NCI-H146 treated with DMSO at 0.1 percent for 48 hours (cell line): Measurements from ENCODE around the gene PRR33.

Source experiments
- DNase-seq: peaks from one replicate; lab custom pipeline; 2025; ENCODE audit not compliant: unreplicated experiment; lab: John Stamatoyannopoulos, UW

PRR33 gene

GRCh38 chr11:1928470-1928890, 36.8 kb upstream of the PRR33 start:
- no peak for DNase-seq

DNA sequence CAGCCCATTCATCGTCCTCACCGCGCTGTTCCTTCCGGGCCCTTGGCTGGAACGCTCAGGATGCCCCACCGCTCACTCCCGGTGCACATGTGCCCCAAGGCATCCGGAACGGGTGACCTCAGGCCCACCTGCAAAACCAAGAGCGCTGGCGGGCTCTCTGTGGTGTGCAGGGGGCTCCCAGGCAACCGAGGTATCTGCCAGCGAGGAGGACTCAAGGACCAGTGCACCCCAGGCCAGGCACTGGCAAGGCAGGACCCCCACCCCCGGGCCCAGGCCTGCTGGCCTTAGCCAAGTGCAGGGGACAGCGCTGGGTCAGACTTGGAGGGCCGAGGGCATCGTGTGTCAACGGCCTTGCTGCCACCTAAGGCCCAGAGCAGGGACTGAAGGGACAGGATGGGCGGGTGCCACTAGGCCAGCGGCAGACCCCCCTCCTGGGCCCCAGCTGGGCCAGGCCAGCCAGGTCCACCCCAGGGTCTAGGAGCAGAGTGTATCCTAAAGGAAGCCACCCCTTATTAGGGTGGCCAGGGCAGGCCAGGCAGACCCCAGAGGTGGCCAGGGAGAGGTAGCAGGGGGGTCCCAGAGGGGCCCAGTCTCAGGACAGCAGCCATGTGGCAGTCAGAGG, 36.3 kb upstream of the PRR33 start:
- no peak for DNase-seq

GRCh38 chr11:1927026-1927847, 35.5 kb upstream of the PRR33 start:
- DNase-seq = no peak

DNA sequence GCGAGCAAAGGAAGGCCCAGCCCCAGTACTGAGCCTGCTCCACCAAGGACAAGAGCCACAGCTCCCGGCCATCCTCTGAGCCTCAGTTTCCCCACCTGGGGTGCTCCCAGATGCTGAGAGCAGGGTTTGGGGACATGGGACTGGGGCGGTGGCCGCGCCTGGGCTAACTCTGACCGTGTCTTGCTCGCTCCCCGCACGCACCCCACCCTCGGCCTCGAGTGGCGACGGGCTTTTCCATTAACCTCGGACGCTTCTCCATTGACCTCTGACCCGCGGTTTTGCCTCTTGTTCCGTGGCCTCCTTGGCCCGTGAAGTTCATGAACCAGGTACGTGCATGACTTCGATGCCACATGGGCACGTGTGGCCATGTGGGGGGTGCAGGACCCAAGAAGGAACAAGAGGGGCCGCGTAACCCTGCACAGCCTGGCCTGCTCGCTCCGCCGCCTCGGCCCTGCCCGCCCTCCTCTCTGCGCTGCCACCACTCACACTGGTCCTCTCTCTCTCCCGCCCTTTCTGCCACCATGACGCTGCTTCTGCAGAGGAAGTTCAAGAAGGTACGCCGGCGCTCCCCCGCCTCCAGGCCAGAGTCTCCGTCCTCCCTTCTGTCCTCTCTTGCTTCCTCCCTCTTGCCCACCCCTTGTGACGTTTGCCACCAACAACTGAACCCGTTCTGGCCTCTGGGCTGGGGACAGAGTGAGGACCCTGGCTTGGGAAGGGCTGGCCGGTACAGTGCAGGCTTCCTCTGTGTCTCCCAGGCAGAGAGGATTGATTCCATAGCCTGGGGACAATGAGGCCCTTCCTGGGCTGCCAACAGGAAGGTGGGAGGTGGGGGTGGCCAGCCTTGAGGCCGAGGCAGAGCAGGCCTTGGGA, 34.7 kb upstream of the PRR33 start:
- DNase-seq = no peak

DNA sequence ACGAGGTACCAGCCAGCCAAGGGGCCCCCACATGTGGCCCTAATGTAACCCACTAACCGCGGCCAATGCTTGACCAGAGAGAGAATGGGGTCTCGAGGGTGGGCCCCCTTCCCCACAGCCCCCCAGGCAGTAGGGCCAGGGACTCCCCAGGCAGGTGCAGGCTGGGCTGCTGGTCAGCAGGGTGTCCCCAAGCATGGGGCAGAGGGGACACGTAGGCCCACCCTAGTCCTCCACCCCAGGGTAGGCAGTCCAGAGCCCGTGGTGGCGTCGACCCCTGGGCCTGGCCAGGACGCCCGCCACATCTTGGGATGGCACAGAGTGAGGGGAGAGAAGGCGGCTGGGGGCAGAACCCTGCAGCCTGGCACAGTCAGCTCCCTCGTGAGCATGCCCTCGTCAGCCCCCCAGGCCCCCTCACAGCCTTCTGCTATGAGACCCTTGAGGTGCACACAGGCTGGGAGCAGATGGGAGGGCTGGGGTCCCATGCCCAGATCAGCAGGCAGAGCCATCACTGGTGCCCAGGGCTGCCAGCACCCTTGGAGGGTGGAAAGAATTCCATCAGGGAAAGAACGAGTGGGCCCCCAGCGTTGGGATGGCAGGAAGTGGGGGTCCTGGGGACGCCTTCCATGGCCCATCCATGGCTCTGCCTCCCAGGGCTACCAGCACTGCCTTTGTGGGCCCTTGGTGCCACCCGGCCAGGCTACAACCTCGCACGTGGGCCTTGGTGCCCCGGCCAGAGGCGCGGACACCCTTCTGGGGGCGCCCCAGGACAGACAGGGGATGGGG, 33.9 kb upstream of the PRR33 start:
- DNase-seq = no peak

DNA sequence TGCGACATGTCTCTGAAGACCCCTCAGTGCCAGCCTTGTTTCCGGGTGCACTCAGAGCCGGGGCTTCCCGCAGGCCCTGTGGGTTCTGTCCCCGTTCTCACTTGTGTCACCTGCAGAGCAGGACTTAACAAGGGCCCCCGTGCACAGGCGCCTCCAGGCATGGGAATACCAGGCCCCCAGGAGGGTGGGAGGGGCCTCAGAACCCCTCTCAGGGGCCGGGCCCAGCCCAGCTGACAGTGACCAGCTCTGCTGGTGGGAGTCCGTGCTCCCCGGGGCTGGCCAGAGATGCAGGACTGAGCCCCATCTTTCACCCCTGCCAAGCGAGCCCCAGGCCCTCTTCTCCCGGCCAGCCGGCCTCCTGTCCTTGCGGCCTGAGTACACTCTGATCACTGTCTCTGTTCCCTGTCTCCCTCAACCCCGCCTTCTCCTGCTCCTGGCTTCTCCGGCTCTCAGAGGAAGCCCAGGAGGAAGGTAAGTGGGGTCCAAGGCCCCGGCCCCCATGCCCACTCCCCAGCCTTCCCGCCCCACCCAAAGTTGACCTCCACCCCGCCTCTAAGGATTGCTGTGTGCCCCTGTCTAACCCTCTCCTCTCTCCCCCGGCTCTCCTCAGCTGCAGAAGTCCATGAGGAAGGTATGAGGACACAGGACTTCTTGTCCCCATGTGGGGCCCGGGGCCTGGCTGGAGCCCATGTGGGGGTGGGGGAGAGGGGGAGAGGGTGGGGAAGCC, 33.1 kb upstream of the PRR33 start:
- no peak for DNase-seq

GRCh38 chr11:1924181-1924580, 32.5 kb upstream of the PRR33 start:
- no peak for DNase-seq

DNA sequence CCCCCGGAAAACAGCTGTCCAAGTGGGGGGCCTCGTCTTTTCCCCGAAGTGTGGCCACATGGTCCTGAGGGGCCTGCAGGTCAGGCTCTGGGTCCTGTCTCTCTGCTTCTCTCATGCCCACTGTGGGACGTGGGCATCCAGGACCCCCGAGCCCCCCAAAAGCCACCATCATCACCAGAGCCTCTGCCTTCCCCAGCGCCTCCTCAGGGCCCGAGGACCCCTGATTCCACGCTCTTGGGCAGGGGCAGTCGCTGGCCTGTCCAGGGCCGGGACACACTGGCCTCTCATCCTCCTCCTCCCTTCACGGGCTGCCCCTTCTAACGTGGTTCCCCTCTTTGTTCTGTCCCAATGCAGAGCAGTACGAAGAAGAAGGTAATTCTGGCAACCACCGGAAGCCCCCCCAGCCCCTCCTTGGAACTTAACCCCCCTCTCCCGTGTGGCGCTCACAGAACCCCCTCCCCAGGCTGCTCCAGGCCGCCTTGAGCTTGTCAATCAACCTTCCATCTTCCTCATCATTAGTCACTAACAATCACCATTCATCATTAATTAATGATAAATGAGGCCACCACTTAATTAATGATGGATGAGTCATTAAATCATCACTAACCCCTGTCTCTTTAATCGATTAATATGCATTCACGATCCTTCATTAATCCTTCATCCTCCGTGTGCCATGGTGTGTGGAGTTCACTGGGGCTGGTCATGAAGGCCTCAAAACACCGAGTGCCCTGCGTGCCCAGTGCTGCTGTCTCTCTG, 31.7 kb upstream of the PRR33 start:
- DNase-seq = no peak

- no peak for DNase-seq
Measured at GRCh38 chr11:1922481-1923081, 30.9 kb upstream of the PRR33 start.

DNA sequence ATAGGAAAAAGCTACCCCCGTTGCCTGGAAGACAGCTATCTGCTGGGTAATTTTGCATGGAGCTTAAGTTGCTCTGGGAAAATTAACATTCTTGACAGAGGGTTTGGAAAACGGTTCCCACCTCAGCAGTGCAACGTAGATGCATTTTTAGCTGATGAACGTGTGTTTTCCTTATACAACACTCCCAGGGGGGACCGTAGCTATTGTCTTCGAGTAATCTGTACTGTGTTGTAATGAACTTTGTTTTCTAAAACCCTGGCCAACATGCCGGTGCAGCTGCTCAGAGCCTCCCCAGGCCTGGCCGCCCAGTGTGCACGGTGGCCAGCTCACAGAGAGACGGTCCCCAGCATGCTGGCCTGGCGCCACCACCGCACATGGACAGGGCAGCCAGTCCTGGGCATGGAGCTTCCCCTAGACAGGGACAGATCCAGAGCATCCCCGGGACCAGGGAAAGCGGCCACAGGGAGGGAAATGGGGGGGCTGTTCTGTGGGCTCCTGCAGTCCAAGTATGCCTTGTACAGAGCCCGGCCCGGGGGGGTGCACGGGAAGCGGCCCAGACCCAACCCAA, 30.0 kb upstream of the PRR33 start:
- no peak for DNase-seq

DNA sequence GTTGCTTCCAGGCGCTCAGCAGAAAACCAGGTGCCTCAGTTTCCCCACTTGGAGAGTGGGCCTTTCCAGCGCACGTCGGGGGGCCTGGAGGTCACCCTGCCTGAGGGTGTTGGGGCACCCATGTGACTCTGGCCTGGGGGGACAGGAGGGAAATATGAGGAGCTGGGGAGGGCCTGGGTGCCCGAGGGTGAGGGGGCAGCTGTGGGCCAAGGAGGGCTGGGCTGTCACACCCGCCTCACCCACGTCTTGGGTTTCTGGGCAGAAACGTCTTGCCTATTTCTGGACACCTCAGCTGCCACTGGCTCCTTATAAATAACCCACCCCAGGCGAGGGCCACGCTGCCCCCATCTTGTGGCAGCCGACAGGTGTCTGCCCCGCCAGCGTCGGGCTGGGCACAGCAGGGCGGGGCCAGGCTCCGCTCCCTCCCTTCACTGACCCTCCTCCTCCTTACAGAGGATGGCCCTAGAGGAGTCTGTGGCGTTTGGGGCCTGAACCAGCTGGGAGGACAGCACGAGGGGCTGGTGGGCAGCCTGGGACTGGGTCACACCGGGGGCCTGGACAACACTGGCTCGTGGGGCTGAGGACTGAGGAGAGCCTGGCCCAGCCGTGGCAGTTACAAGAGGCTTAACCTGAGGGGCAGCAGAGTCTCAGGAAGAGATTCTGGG, 29.3 kb upstream of the PRR33 start:
- no peak for DNase-seq

- DNase-seq = no peak
Measured at GRCh38 chr11:1920128-1920908, 28.6 kb upstream of the PRR33 start.

- no peak for DNase-seq
Measured at GRCh38 chr11:1919391-1920127, 27.9 kb upstream of the PRR33 start, which contains the start of gene TNNT3. TNNT3 (plus strand) TSS chr11:1919703; CDS start chr11:1922875, 3,172 bp downstream.

GRCh38 chr11:1918436-1919315, 27.0 kb upstream of the PRR33 start:
- DNase-seq = no peak

- DNase-seq = no peak
Measured at GRCh38 chr11:1917523-1918435, 26.1 kb upstream of the PRR33 start.
